HG03342 (cell line): ENCODE data around the gene KPTN.

Experiments used
- ATAC-seq: cut with Tn5 transposase; IDR thresholded peaks from one replicate; pipeline ENCODE4 v1.9.1; 2021; ENCODE audit warnings: mild to moderate bottlenecking, moderate library complexity; ENCODE audit not compliant: unreplicated experiment

The KPTN gene

GRCh38 chr19:47471381-47471732, 12.7 kb downstream of the KPTN start:
- no peak for ATAC-seq

GRCh38 chr19:47470447-47471195, 13.4 kb downstream of the KPTN start:
- no peak for ATAC-seq

- ATAC-seq = no peak
Observed at GRCh38 chr19:47469719-47470118, 14.3 kb downstream of the KPTN start.

- no peak for ATAC-seq
Observed at GRCh38 chr19:47469363-47469700, 14.7 kb downstream of the KPTN start.

GRCh38 chr19:47467914-47468313, 16.1 kb downstream of the KPTN start:
- no peak for ATAC-seq

GRCh38 chr19:47465957-47466356, 18.1 kb downstream of the KPTN start:
- ATAC-seq = no peak

- no peak for ATAC-seq
Observed at GRCh38 chr19:47464675-47465419, 19.2 kb downstream of the KPTN start.

- no peak for ATAC-seq
Observed at GRCh38 chr19:47461876-47462275, 22.1 kb downstream of the KPTN start.

- ATAC-seq = no peak
Observed at GRCh38 chr19:47459477-47459876, 24.5 kb downstream of the KPTN start.

GRCh38 chr19:47458672-47459071, 25.3 kb downstream of the KPTN start:
- no peak for ATAC-seq

- ATAC-seq = no peak
Observed at GRCh38 chr19:47456721-47457474, 27.1 kb downstream of the KPTN start.

- no peak for ATAC-seq
Observed at GRCh38 chr19:47450478-47450877, 33.5 kb downstream of the KPTN start.

- ATAC-seq = no peak
Observed at GRCh38 chr19:47448360-47448727, 35.7 kb downstream of the KPTN start.

GRCh38 chr19:47447470-47448359, 36.3 kb downstream of the KPTN start:
- ATAC-seq = no peak

- no peak for ATAC-seq
Observed at GRCh38 chr19:47446534-47447469, 37.2 kb downstream of the KPTN start.

- no peak for ATAC-seq
Observed at GRCh38 chr19:47445937-47446402, 38.0 kb downstream of the KPTN start.

- ATAC-seq = no peak
Observed at GRCh38 chr19:47445527-47445926, 38.5 kb downstream of the KPTN start.

- no peak for ATAC-seq
Observed at GRCh38 chr19:47444388-47444821, 39.6 kb downstream of the KPTN start.

- no peak for ATAC-seq
Observed at GRCh38 chr19:47443331-47443730, 40.7 kb downstream of the KPTN start.

GRCh38 chr19:47438793-47439220, 45.2 kb downstream of the KPTN start:
- ATAC-seq = no peak
